ENCODE results near the gene SIX2. TPM values are rescaled to one million over a fixed set of nuclear protein-coding genes. Genes with fewer than 3 reads are reported as not detected.

Gene SIX2
- total and polyA plus RNA-seq, 2 of the 13 experiments (the other 11 are each of a cell fraction or from before 2014, with no cell fraction given) = not detected

GRCh38 chr2:45024600-45025291 is 15.5 kb upstream of the SIX2 start:
- H4K20me1 ChIP-seq (ENCODE audit: insufficient read depth, low read length) = no peaks in the 10 kb centered on the region
- in situ Hi-C loops (cut with HindIII; ENCODE audit: extremely low pct_ligation_motif_present, low pct_unique_long_range_greater_than_20kb) = no loop called here
- BruUV-seq (replicated peaks) = no TSS peak
- H3K4me1 ChIP-seq (ENCODE audit: insufficient read depth, low read length) = no peaks in the 10 kb centered on the region
- WGBS (ENCODE audit: low lambda C conversion rate) = 24% methylated on average over 7 of the region's 7 CpGs
- POLR2A ChIA-PET = no interaction called here
- H3K4me3 ChIP-seq (replicated peaks in 1 of 3; ENCODE audit: insufficient read depth in 1 of 3, low read depth in 2 of 3, low read length in 3 of 3) = no peak overlapping the region
- TF ChIP-seq STAG1 (CRISPR knock-in tag; IDR thresholded peaks at IDR 0.05) = 0 out of 2 replicates have a peak, but pooled peaks have one; percentile 10
- no peak for TF ChIP-seq HMGXB3 (CRISPR knock-in tag; IDR thresholded peaks at IDR 0.05; ENCODE audit: borderline replicate concordance)
- TF ChIP-seq ZNF678 (CRISPR knock-in tag; IDR thresholded peaks at IDR 0.05) = no peak
- TF ChIP-seq CREB1 (IDR thresholded peaks at IDR 0.05) = peak; percentile 19; the same call in 1 of the 2 replicates
- TF ChIP-seq CREB1 (CRISPR knock-in tag; IDR thresholded peaks at IDR 0.05) = no peak
- TF ChIP-seq MYC (CRISPR knock-in tag; IDR thresholded peaks at IDR 0.05; ENCODE audit: borderline replicate concordance) = no peak
- no peak for TF ChIP-seq CENPBD1 (CRISPR knock-in tag; IDR thresholded peaks at IDR 0.05; ENCODE audit: borderline replicate concordance, low read depth)
- no peak for TF ChIP-seq DDIT3 (CRISPR knock-in tag; IDR thresholded peaks at IDR 0.05)
- peak; percentile 75 for TF ChIP-seq ZNF629 (CRISPR knock-in tag; conservative IDR thresholded peaks at IDR 0.05)
- no peak for TF ChIP-seq FOSL1 (CRISPR knock-in tag; IDR thresholded peaks at IDR 0.05; ENCODE audit: borderline replicate concordance)
- TF ChIP-seq NFE2L2 (IDR thresholded peaks at IDR 0.05; ENCODE audit: low read length) = peak; percentile 66; the same call in 1 of the 2 replicates
- TF ChIP-seq ZNF639 (CRISPR knock-in tag; conservative IDR thresholded peaks at IDR 0.05) = no peak
- TF ChIP-seq MXD1 (CRISPR knock-in tag; IDR thresholded peaks at IDR 0.05) = no peak
- no peak for TF ChIP-seq MAZ (IDR thresholded peaks at IDR 0.05; ENCODE audit: borderline replicate concordance, low read depth, low read length)
- no peak for TF ChIP-seq MAZ (CRISPR knock-in tag; IDR thresholded peaks at IDR 0.05; ENCODE audit: low read depth)
- no peak for TF ChIP-seq ZNF331 (CRISPR knock-in tag; IDR thresholded peaks at IDR 0.05)
- no peaks in the 10 kb centered on the region for H3K79me2 ChIP-seq (ENCODE audit: insufficient read depth, low read length)
- ATAC-seq = no peak
- H3K9ac ChIP-seq (ENCODE audit: insufficient read depth, low read depth, low read length) = no peak overlapping the region
- H3K36me3 ChIP-seq (replicated peaks in 1 of 2; ENCODE audit: control insufficient read depth in 1 of 2, insufficient read depth in 2 of 2, low read length in 2 of 2) = no peaks in the 10 kb centered on the region
- intact Hi-C loops (cut with micrococcal nuclease; ENCODE audit: unreplicated experiment) = no loop called here
- no peak overlapping the region for H2AFZ ChIP-seq (ENCODE audit: low read length)
- no peak overlapping the region for H3K4me2 ChIP-seq (ENCODE audit: low read depth, low read length)
- H3K9me3 ChIP-seq (ENCODE audit: low read length) = no peaks in the 10 kb centered on the region
- FAIRE-seq = no peak
- H3K27me3 ChIP-seq (ENCODE audit: control insufficient read depth in 1 of 2, insufficient read depth in 2 of 2, low read length in 2 of 2) = peaks cover 0 to 7% of the 10 kb centered on the region in 2 experiments; a peak in 2 of 5 replicates
- DNase-seq (ENCODE audit: low spot score) = no peak
- H3K27ac ChIP-seq (ENCODE audit: extremely low read length, insufficient read depth, low read length) = no peak overlapping the region
- CTCF ChIA-PET (ENCODE audit: low intra/inter-chr PET ratio, low total read pairs) = no interaction called here

All from HepG2 (cell line).